ENCODE data around the gene SHC3.

The SHC3 gene

GRCh38 chr9:89093201-89093975 is 85.2 kb downstream of the SHC3 start:
- H3K27ac ChIP-seq: no peak overlapping the region
- TF ChIP-seq ZFX (IDR thresholded peaks at IDR 0.05; ENCODE audit: borderline replicate concordance): no peak
- TF ChIP-seq, protein P1, sequence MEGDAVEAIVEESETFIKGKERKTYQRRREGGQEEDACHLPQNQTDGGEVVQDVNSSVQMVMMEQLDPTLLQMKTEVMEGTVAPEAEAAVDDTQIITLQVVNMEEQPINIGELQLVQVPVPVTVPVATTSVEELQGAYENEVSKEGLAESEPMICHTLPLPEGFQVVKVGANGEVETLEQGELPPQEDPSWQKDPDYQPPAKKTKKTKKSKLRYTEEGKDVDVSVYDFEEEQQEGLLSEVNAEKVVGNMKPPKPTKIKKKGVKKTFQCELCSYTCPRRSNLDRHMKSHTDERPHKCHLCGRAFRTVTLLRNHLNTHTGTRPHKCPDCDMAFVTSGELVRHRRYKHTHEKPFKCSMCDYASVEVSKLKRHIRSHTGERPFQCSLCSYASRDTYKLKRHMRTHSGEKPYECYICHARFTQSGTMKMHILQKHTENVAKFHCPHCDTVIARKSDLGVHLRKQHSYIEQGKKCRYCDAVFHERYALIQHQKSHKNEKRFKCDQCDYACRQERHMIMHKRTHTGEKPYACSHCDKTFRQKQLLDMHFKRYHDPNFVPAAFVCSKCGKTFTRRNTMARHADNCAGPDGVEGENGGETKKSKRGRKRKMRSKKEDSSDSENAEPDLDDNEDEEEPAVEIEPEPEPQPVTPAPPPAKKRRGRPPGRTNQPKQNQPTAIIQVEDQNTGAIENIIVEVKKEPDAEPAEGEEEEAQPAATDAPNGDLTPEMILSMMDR (IDR thresholded peaks at IDR 0.05): no peak

DNA sequence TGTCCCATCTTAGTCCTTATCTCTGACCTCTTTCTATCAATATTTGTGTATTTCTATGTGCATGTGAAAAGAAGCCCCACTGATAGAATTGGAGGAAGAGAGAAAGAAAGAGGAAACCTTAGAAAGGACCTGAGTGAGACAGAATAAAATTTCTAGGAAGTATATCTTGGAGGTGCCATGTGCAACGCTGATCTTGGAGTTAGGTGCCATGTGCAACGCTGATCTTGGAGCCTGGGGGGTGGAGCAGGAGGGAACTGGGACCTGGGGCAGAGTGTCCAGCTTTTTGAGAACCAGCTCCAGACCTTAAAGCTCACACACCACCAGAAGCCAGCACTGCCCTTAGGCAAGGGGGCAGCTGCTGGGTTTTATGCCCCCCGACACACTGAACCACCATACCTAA is 89.4 kb downstream of the SHC3 start:
- TF ChIP-seq ZFX (IDR thresholded peaks at IDR 0.05; ENCODE audit: borderline replicate concordance): no peak
- TF ChIP-seq, protein P1 (IDR thresholded peaks at IDR 0.05): no peak
- no peak overlapping the region for H3K27ac ChIP-seq

GRCh38 chr9:89083626-89084025 is 95.0 kb downstream of the SHC3 start:
- TF ChIP-seq, protein P1 (IDR thresholded peaks at IDR 0.05): no peak
- TF ChIP-seq ZFX (IDR thresholded peaks at IDR 0.05; ENCODE audit: borderline replicate concordance): no peak
- H3K27ac ChIP-seq: no peak overlapping the region

DNA sequence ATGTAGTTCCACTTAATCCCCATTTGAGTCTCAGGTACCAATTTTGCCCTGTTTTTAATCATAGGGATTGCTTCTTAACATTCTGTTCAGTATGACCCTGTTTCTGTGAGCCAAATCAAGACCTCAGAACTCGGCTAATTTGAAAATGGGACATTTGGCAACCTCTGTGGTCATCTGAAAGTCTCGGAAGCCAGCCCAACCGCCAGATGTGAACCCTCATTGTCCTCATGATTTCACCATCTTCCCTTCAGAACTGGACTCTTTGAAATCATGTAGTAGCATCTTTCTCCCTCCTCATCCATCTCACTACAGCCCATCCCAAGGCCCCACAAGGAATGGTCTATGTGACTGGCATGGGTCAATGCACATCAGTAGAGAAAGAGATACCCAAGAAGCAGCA is 98.4 kb downstream of the SHC3 start:
- no peak overlapping the region for H3K27ac ChIP-seq
- no peak for TF ChIP-seq ZFX (IDR thresholded peaks at IDR 0.05; ENCODE audit: borderline replicate concordance)
- TF ChIP-seq, protein P1 (IDR thresholded peaks at IDR 0.05): no peak

DNA sequence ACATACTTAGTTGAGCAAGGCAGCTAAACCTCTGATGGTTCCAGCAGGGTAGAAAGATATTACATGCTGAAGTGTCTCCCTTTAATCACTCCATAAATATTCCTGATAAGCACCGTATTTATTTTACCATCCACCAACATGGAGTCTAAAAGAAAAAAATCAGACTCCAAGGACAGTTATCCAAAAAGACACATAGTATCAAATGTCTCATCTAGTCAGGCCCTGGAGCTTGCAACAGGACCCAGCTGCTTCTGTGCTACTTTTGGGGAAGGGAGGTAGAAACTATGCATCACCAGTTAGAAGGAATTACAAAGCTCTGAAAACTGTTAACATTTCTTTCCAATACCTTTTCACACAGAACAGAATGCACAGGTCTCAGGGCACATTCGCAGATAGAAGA is 99.2 kb downstream of the SHC3 start:
- no peak overlapping the region for H3K27ac ChIP-seq
- TF ChIP-seq, protein P1 (IDR thresholded peaks at IDR 0.05): no peak
- TF ChIP-seq ZFX (IDR thresholded peaks at IDR 0.05; ENCODE audit: borderline replicate concordance): no peak

DNA sequence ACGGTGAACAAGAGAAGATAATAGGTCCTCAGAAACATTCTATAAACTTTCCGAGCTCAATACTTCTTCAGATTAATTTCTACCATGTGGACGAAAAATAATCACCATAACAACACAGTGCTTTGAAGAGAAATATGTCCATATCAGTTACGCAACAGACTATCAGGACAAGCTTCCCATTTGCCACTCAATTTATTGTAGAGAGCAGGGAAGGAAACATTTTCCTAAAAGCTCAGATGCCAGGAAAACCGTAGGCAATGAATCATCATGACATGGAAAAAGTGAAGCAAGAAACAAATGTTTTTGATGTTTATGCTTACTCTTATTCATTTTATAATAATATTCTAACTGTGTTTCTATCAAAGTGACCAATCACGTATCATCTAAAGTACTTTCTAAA is 99.8 kb downstream of the SHC3 start:
- H3K27ac ChIP-seq: no peak overlapping the region
- TF ChIP-seq ZFX (IDR thresholded peaks at IDR 0.05; ENCODE audit: borderline replicate concordance): no peak
- TF ChIP-seq, protein P1 (IDR thresholded peaks at IDR 0.05): no peak

- TF ChIP-seq, protein P1 (IDR thresholded peaks at IDR 0.05): no peak
- TF ChIP-seq ZFX (IDR thresholded peaks at IDR 0.05; ENCODE audit: borderline replicate concordance): no peak
- H3K27ac ChIP-seq: no peak overlapping the region
Observed at GRCh38 chr9:89078421-89078820, 100.2 kb downstream of the SHC3 start.

Measured in 22Rv1 (cell line).